Activated CD4-positive, CD25-positive, alpha-beta regulatory T cell treated with anti-CD3 and anti-CD28 coated beads, Interleukin-2, amount 50 U/mL, for 72 hours (primary cell): ENCODE results near the gene BRDT.
"Not testable (repeated sequence)": the region's sequence is repeated elsewhere in the genome, so short reads cannot be mapped to it uniquely, and the experiment has no call there.

Source experiments
- DNase-seq: peaks from one replicate; pipeline ENCODE4 v3.0.0; 2021

The BRDT gene

DNA sequence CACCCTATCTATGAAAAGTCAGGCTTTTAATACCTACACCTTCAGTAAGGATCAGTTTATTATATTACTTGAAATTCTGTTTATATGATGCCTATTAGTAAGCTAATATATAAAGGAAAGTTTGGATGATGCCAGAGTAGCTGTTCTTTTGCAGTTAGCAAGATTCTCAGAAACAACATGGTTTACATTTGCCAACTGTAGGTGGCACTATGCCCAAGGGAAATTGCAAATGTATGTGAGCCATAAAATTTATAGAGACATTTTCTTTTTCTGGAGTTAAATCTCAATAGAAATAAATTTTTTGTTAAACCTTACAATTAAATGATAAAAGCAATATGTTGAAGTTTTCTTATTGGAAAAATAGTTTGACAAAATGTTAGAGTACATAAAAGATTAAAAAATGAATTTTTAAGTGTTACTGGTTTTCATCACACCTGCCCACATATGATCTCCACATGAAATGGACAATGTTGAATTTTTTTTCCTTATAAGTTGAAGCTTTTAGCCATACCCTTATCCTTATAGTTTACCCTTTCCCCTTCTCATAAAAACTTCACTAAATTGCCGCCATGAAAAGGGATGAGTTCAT, 48.5 kb downstream of the BRDT start:
- DNase-seq = no peak

DNA sequence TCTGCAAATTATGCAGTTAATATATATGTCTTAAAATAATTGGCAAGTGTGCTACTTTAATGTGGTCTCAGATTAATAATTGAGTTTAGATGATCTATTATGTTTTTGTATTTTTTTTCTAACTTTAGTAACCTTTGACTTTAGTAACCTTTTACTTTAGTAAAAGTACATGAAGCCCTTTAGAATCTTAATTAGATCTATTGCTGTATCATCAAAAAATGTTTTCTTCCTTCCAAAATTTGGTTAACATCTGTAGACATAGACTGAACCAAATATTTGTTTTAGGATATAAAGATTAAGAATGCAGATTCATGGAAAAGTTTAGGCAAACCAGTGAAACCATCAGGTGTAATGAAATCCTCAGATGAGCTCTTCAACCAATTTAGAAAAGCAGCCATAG, 54.9 kb downstream of the BRDT start:
- no peak for DNase-seq

DNA sequence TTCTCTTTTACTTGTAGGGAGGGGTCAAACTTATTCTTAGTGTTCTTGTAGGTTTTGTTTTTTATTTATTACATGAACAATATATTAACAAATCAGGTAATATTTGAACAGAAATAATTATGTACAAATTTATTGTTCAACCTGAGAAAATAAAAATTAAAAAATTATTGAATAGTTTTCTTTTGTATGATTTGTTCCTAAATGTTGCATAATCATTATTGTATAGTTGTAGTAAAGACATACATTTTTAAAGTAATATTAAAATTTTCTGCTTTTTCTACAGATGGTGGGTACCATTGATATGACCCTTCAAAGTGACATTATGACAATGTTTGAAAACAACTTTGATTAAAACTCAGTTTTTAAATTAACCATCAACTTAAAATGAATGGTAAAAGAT, 64.7 kb downstream of the BRDT start:
- DNase-seq = no peak

DNA sequence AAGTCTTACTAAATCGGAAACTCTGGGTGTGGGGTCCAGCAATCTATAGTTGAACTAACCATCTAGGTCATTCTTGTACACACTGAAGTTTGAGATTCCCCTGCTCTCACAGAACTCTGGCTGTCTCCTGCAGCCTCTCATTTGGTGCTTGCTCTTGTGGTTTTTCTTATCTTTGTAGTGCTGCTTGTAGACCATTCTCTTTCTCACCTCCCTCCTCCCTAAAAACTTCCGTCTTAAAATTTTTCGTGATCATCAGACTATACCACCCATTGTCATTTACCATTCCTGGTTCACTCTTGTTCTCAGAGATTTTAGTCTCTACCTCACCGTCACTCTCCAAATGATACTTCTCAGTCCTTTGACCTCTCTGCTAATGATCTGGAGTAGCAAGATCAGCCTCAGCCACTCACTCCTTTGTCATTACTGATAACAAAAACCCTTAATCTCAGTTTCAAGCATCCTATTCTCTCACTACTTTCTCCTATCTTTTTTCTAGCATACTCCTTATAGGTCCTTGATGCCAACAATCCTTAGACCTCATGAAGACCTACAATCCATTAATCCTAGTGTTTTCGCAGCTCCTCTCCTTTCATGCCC, 67.6 kb downstream of the BRDT start:
- no peak for DNase-seq

DNA sequence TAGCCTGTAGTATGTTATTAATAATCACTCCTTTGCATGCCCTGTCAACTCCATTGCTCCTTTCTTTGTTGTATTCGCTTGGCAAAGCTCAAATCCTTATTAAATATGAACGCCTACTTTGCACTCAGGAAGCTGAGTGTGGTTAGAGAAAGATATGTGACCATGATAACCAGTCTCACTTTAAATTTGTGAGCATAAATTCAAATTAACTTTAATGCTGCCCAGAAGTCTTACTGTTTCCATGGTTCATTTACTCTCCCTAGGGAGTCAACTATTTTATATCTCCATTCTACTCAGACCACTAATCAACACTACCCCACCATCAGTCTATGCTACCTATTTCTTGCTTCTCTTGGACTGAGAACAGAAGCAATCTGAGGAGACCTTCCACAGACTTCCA, 68.5 kb downstream of the BRDT start:
- DNase-seq = no peak

DNA sequence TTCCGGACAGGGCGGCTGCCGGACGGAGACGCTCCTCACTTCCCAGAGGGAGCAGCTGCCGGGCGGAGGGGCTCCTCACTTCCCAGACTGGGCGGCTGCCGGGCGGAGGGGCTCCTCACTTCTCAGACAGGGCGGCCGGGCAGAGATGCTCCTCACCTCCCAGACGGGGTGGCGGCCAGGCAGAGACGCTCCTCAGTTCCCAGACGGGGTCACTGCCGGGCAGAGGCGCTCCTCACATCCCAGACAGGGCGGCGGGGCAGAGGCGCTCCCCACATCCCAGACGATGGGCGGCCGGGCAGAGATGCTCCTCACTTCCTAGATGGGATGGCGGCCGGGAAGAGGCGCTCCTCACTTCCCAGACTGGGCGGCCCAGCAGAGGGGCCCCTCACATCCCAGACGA, 76.8 kb downstream of the BRDT start:
- not testable (repeated sequence) for DNase-seq

DNA sequence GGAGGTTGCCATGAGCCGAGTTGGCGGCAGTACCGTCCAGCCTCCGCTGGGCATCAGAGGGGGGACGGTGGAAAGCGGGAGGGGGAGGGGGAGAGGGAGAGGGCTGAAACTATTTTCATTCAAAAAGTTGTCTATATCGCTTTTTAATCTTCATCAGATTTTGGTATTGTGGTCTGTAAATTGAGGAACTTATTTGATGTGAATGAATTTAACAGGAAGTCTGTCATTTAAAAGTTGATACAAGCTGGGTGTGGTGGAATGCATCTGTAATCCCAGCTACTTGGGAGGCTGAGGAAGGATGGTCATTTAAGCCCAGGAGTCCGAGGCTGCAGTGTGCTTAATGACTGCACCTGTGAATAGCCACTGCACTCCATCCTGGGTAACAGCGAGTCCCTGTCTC, 77.6 kb downstream of the BRDT start:
- no peak for DNase-seq

DNA sequence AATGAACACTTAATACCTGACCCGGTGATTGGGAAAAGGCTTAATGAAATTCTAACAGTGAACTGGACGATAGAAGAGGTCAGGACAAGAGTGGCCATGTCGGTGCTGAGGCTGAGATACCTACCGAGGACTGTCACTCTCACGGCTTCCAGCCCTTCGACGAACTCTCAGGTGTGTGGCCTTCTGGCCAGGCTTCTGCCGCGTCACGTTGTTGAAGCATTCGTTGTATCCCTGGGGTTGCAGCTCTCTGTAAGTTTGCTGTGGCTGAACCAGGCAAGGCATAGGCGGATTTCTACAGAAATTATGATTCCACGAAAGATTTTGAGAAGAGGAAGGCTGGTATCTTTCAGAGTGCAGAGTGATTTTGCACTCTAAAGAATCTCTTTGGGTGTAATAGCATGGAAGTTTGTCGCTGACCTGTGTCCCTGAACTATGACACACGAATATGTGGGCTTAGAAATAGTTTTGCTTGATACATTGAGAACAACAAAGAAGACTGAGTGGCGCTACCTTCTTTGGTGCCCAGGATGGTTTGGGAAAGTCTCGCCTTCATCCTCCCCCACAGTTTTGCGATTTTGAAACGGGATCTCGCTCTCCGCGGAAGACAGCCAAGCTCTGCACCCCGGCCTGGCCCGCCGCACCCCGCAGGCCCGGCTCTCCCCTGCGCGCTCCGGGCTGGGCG, 80.2 kb downstream of the BRDT start:
- no peak for DNase-seq

DNA sequence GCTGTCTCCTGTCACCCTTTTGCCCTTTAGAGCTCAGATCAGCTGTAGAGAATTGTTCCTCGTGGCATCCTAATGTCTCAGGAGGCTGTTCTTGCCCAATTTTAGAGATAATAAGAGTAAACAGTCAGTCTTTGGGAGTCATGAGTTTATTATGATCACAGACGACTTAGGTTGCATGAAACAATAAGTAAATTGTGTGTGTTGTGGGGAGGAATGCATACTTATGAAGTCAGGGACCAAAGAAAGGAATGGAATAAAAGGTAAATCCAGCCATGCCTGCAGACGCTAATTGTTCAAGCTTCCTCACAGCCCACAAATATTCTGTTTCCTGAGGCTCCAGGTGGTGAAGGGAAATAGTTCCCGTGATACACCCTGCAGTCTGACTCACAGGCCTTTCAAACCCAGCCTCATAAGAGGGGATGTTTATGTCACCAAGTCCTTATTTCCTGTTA, 81.5 kb downstream of the BRDT start:
- DNase-seq = no peak

DNA sequence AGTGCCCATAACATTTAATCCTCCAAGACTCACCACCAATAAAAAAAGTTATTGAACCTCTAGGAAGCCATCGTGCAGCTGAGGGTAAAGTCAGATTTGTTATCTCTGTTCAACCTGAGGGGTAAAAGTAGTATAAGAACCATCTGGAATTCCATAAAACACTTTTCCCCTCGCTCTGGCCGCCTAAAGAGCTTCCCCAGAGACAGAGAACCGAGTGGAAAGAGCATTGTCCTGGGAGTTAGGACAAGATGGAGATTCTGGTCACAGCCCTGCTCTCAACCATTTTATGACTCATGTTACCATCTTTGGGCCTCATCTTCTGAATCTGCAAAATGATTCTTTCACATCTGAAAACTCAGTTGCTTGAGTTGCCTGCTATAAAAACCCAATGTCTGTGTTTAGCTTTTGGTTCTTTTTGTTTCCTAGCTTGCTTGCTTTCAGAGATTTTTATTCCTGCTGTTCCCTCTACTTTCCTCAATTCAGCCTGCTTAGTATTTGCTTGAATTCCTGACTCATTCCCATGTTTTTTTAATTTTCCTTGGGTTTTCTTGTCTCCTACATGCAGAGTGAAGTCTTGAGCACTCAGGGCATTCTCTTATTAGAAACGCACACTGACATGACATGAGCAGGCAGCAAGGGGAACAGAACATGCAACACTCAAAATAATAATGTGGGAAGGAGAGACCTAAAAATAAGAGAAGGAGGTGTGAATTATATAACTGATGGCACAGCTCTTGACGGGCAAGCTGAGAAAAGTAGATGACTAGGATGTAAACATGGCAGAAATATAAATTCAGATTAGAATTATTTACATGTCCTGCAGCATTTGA, 82.3 kb downstream of the BRDT start:
- DNase-seq = no peak

DNA sequence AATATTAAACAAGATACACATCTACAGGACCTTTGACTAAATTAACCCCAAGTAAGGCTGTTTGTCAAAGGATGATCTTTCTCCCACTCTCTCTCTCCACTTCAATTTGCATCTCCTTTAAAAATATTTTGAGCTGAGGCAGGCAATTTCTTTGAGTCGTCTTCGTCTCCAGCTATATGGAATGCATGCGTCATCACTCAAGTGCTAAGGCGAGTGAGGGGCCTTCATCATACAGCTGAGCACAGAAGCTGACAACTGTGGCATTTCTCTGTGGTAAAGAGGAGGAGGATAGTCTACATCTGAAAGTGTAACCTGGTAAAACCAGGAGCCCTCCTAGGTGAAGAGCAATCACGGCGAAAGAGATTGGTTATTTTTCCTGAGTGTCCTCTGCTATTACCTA, 88.2 kb downstream of the BRDT start:
- DNase-seq = no peak

DNA sequence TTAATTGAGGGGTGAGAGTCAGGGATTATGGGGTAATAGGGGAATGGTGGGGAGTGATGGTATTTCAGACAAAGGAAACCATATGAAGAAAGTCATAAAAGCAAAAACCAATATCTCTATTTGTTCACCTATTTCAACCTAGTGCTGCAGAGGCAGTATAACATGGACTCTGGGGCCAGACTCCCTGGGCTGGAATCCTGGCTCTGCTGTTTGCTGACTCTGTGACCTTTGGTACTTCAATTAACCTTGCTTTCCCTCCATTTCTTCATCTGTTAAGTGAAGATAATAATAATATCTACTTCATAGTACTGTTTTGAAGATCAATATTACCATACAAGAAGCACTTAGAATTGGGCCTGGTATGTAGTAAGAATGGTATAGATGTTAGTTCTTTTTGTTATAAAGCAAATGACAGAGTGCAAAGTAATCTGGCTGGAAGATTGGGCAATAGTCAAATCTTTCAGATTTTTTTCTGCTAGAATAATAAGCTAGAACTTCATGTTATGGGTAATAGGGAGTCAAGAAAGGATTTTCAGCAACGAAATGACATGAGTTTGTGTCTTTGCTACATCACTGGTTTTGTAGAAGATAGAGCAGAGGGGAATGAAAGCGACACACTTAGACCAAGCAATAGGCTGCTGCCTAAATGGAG, 89.6 kb downstream of the BRDT start:
- no peak for DNase-seq

DNA sequence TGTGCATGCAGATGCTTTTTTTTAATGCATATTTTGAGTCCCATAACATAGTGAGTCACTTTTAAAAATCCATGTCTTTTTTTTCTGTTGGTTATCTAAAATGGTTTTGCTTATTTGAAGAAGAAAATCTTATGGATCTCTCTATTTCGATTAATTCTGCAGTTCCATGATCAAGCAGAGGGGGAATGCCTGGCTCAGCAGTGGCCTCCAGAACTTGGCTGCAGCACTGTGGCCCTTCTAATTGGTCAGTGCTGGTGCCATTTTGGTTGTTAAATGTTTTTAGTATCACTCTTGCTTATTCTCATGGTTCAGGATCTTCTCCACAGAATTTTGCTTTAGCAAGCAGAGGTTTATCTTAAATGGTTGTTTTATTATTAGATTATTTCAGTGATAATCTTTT, 91.8 kb downstream of the BRDT start:
- no peak for DNase-seq

DNA sequence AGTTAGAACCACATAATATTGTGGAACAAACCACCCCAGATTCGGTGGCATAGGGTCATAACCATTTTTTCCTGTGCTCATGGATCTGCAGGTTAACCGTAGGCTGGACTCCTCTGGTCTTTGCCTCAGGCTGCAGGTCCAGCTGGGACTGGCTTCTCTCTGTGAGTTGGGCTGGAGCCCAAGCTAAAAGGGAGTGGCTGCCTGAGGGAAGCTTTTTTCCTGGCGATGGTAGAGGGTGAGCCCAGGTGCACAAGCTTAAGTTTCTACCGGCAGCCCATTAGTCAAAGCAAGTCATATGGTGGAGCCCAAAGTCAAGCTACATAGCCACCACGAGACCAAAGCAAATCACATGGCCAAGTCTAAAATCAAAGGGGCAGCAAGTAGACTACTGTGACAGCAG, 94.4 kb downstream of the BRDT start:
- DNase-seq = no peak

DNA sequence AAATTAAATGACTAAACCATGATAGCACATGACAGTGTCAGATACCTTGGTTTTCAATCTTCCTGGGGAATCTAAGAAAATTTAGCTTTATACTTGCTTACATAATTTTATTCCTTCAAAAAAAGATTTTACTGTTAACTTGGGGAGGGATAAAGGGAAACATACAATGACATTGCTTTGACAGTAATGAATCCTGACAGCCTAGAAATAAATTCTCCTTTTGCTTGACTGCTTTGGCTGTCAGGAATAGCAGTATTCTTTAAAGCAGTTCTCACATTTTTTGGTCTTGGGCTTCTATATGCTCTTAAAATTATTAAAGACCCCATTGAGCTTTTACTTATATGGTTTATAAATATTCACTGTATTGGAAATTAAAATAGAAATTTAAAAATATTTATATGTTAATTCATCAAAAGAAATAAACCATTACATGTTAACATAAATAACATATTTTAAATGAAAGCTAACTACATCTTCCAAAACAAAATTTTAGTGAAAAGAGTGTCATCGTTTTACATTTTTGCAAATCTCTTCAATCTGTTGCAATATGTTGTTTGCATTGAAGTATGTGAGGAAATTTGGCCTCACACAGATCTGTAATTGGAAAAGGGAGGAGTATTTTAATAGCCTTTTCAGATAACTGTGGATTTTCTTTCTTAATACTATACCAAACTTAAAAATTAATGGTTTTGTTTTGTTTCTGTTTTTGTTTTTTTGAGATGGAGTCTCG, 96.7 kb downstream of the BRDT start:
- no peak for DNase-seq

DNA sequence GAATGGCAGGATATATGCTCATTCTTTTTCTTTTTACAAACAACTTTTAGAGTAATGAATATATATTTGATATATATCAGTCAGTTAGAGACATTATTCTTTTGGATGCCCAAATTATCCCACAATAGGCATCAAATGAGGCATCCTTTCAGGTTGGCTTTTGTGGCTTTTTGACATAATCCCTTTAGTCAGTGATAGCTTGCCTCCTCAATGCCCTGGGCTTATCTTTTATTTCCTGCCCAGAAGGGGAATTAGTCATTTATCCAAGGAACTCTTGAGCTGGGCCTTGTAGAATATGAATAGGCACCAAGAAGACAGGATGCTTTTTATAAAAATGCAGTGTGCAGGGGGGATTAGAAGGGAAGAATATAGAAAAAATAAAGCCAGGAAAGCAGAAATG, 102.7 kb downstream of the BRDT start:
- DNase-seq = no peak
